A673 (cell line): ENCODE results near the gene RFXANK. TPM values are rescaled to one million over a fixed set of nuclear protein-coding genes. Genes with fewer than 3 reads are reported as not detected.

Experiments
- BruUV-seq: library from RNA; stranded (reverse); fragments of 400-500 nt; replicated peaks from 2 replicates; lab custom pipeline; 2021; lab: Mats Ljungman, UMichigan
- CTCF ChIA-PET: fragments of 300-600 bp; sonication (Branson Sonifier 250); formaldehyde crosslinking; loops from one replicate; lab custom pipeline; 2022; ENCODE audit warnings: antibody characterized with exemption; lab: Charles Lee
- POLR2A ChIA-PET: fragments of 300-600 bp; sonication (Branson Sonifier 250); formaldehyde crosslinking; loops from one replicate; lab custom pipeline; 2022; ENCODE audit warnings: antibody characterized with exemption; ENCODE audit not compliant: low non-redundant PET; lab: Charles Lee
- DNase-seq: peaks from one replicate; pipeline ENCODE4 v3.0.0-alpha.2; 2015; ENCODE audit warnings: low spot score
- H3K27ac ChIP-seq: fragments of 200-600 bp; sonication (generic); 2 replicates; pipeline ENCODE4 v1.5.1; 2016; ENCODE audit warnings: mixed run types, low read depth, mild to moderate bottlenecking, mixed read lengths, antibody characterized with exemption, low read length; ENCODE audit not compliant: poor library complexity, severe bottlenecking
- H3K27me3 ChIP-seq: fragments of 200-600 bp; sonication (generic); replicated peaks from 2 replicates; pipeline ENCODE4 v1.6.1; 2017; ENCODE audit warnings: mixed run types, low read depth, mild to moderate bottlenecking, mixed read lengths, antibody characterized with exemption, low read length; ENCODE audit not compliant: insufficient read depth, poor library complexity
- H3K36me3 ChIP-seq: fragments of 200-600 bp; sonication (generic); 2 replicates; pipeline ENCODE4 v1.6.1; 2016; ENCODE audit warnings: mixed run types, mild to moderate bottlenecking, mixed read lengths, antibody characterized with exemption, low read length; ENCODE audit not compliant: insufficient read depth, poor library complexity, severe bottlenecking
- H3K4me1 ChIP-seq: fragments of 200-600 bp; sonication (generic); 2 replicates; pipeline ENCODE4 v1.6.1; 2017; ENCODE audit warnings: mixed run types, mild to moderate bottlenecking, mixed read lengths, antibody characterized with exemption, low read length; ENCODE audit not compliant: insufficient read depth, poor library complexity, severe bottlenecking
- H3K4me3 ChIP-seq: fragments of 200-600 bp; sonication (generic); 2 replicates; pipeline ENCODE4 v1.5.1; 2016; ENCODE audit warnings: low read depth, mixed run types, mild to moderate bottlenecking, mixed read lengths, low read length; ENCODE audit not compliant: poor library complexity, severe bottlenecking
- H3K9me3 ChIP-seq: fragments of 200-600 bp; sonication (generic); 2 replicates; pipeline ENCODE4 v1.6.1; 2016; ENCODE audit warnings: mixed run types, low read depth, mild to moderate bottlenecking, mixed read lengths, antibody characterized with exemption, low read length; ENCODE audit not compliant: poor library complexity, severe bottlenecking
- CTCF ChIP-seq: fragments of 300-800, 200-600 bp; sonication (generic); conservative IDR thresholded peaks from 2 replicates; pipeline ENCODE4 v1.5.1; 2017; ENCODE audit warnings: low read depth, mild to moderate bottlenecking, antibody characterized with exemption, low read length, moderate library complexity, mixed read lengths
- EZH2 ChIP-seq: fragments of 200-600 bp; sonication (generic); IDR thresholded peaks from 2 replicates; pipeline ENCODE4 v1.6.1; 2017; ENCODE audit warnings: borderline replicate concordance, low read depth, mild to moderate bottlenecking, mixed read lengths, antibody characterized with exemption, low read length; ENCODE audit not compliant: poor library complexity, severe bottlenecking
- intact Hi-C: fragments of 100-400 bp; cut with micrococcal nuclease; formaldehyde crosslinking; loops from one replicate; pipeline ENCODE4 v1.10.0; 2022; ENCODE audit not compliant: unreplicated experiment
- total RNA-seq: library from RNA; stranded (reverse); gene quantifications from 2 replicates; pipeline ENCODE4 v1.2.3, GENCODE V29; 2021

RFXANK gene
- total RNA-seq, 1 experiment from 2014 or later = 96.3 TPM

GRCh38 chr19:19213426-19214158 is 21.5 kb downstream of the RFXANK start:
- CTCF ChIA-PET = no interaction called here
- BruUV-seq = no TSS peak
- Histone ChIP-seq H3K27ac (no peak overlapping the region), H3K36me3 (no peaks in the 10 kb centered on the region), H3K4me3 (no peak overlapping the region), H3K9me3 (no peaks in the 10 kb centered on the region), H3K4me1 (peaks cover 5% of the 10 kb centered on the region), H3K27me3 (peaks cover 36% of the 10 kb centered on the region)
- POLR2A ChIA-PET = no interaction called here
- DNase-seq = no peak
- intact Hi-C loops = no loop called here
- TF ChIP-seq CTCF (no peak), EZH2 (no peak)

- Histone ChIP-seq H3K36me3 (no peaks in the 10 kb centered on the region), H3K27me3 (peaks cover 36% of the 10 kb centered on the region), H3K9me3 (no peaks in the 10 kb centered on the region), H3K4me3 (no peak overlapping the region), H3K4me1 (peaks cover 5% of the 10 kb centered on the region), H3K27ac (no peak overlapping the region)
- DNase-seq = peak; percentile 64
- ChIA-PET CTCF (no interaction called here), POLR2A (no interaction called here)
- no TSS peak for BruUV-seq
- intact Hi-C loops = no loop called here
- TF ChIP-seq CTCF (no peak), EZH2 (no peak)
Measured at GRCh38 chr19:19214159-19214490, 22.1 kb downstream of the RFXANK start.

- Histone ChIP-seq H3K27me3 (peaks cover 36% of the 10 kb centered on the region), H3K4me3 (no peak overlapping the region), H3K27ac (no peak overlapping the region), H3K4me1 (peaks cover 5% of the 10 kb centered on the region), H3K36me3 (no peaks in the 10 kb centered on the region), H3K9me3 (no peaks in the 10 kb centered on the region)
- CTCF ChIA-PET = no interaction called here
- peak; percentile 68 for DNase-seq
- TF ChIP-seq CTCF = no peak
- TF ChIP-seq EZH2 = no peak
- POLR2A ChIA-PET = interaction anchor here (0.6 kb wide), 1 partner anchor 12 kb away, joined by 7 read pairs; the partner anchor contains the start of gene NR2C2AP
- intact Hi-C loops = no loop called here
- BruUV-seq = no TSS peak
Measured at GRCh38 chr19:19214892-19215291, 22.8 kb downstream of the RFXANK start.
